Panc1 (cell line): Measurements from ENCODE around the gene TGFB1I1. TPM values are rescaled to one million over a fixed set of nuclear protein-coding genes. Genes with fewer than 3 reads are reported as not detected.

Source experiments
- ATAC-seq: fragments of 200-7000 bp; cut with Tn5 transposase; 2 replicates; pipeline ENCODE4 v1.9.1; 2020; ENCODE audit warnings: mild to moderate bottlenecking, moderate library complexity
- BruUV-seq: library from RNA; stranded (reverse); fragments of 400-500 nt; replicated peaks from 2 replicates; lab custom pipeline; 2021; lab: Mats Ljungman, UMichigan
- CTCF ChIA-PET: fragments of 300-600 bp; sonication (Branson Sonifier 250); formaldehyde crosslinking; loops from one replicate; lab custom pipeline; 2022; ENCODE audit warnings: antibody characterized with exemption; lab: Charles Lee
- POLR2A ChIA-PET: fragments of 300-600 bp; sonication (Branson Sonifier 250); formaldehyde crosslinking; loops from one replicate; lab custom pipeline; 2022; ENCODE audit warnings: antibody characterized with exemption; lab: Charles Lee
- DNase-seq: peaks from one replicate; pipeline ENCODE4 v3.0.0-alpha.2; 2010; ENCODE audit warnings: low read depth, low spot score
- H3K27ac ChIP-seq: 2 replicates; pipeline ENCODE4 v1.5.1; 2011; ENCODE audit warnings: mild to moderate bottlenecking, low read length, inconsistent platforms
- H3K27me3 ChIP-seq: fragments of 200-500 bp; sonication (Bioruptor generic); 2 replicates; pipeline ENCODE4 v1.6.0; 2014; ENCODE audit warnings: low read length, inconsistent platforms; ENCODE audit not compliant: control insufficient read depth, insufficient read depth
- H3K36me3 ChIP-seq: fragments of 200-500 bp; sonication (Bioruptor generic); 2 replicates; pipeline ENCODE4 v1.5.1; 2014; ENCODE audit warnings: inconsistent platforms, mild to moderate bottlenecking, low read length, moderate library complexity; ENCODE audit not compliant: control insufficient read depth, insufficient read depth
- H3K4me1 ChIP-seq: 2 replicates; pipeline ENCODE4 v1.5.1; 2011; ENCODE audit warnings: inconsistent platforms, mild to moderate bottlenecking, low read length, moderate library complexity; ENCODE audit not compliant: control insufficient read depth, insufficient read depth
- H3K4me3 ChIP-seq, 2 experiments: 2 replicates each; pipeline ENCODE4 v1.5.1; 2011 to 2012; ENCODE audit warnings: low read depth in 2 of 2, low read length in 2 of 2, mild to moderate bottlenecking in 2 of 2, inconsistent platforms in 1 of 2, moderate library complexity in 1 of 2
- H3K9me3 ChIP-seq: fragments of 200-500 bp; sonication (Bioruptor generic); 2 replicates; pipeline ENCODE4 v1.5.1; 2014; ENCODE audit warnings: low read depth, mild to moderate bottlenecking, inconsistent platforms, low read length, moderate library complexity; ENCODE audit not compliant: control insufficient read depth, insufficient read depth
- POLR2AphosphoS5 ChIP-seq: IDR thresholded peaks from 2 replicates; pipeline ENCODE4 v1.6.1; 2012; ENCODE audit warnings: mild to moderate bottlenecking, low read depth, low read length, moderate library complexity
- SIN3A ChIP-seq: IDR thresholded peaks from 2 replicates; pipeline ENCODE4 v1.6.1; 2012; ENCODE audit warnings: low read depth, mild to moderate bottlenecking, low read length, moderate library complexity, borderline replicate concordance; ENCODE audit not compliant: insufficient read depth
- TCF7L2 ChIP-seq: IDR thresholded peaks from 2 replicates; pipeline ENCODE4 v1.6.1; 2011; ENCODE audit warnings: mild to moderate bottlenecking, low read depth, low read length, inconsistent platforms
- in situ Hi-C: cut with HindIII; loops from 2 replicates; pipeline ENCODE4 v1.10.0; 2016; ENCODE audit warnings: low sequenced_read_pairs, low pct_unique_long_range_greater_than_20kb
- intact Hi-C: fragments of 100-400 bp; cut with micrococcal nuclease; formaldehyde crosslinking; loops from one replicate; pipeline ENCODE4 v1.10.0; 2022; ENCODE audit not compliant: unreplicated experiment
- total RNA-seq: library from RNA; stranded (reverse); gene quantifications from one replicate; pipeline ENCODE4 v1.2.1, GENCODE V29; 2021; ENCODE audit not compliant: unreplicated experiment
- TF ChIP-seq, protein P1 (sequence below): fragments of 450-650 bp; IDR thresholded peaks from 2 replicates; pipeline ENCODE4 v1.5.1; 2017; ENCODE audit warnings: mild to moderate bottlenecking
- TF ChIP-seq, protein P2 (sequence below), 2 experiments: IDR thresholded peaks; 2 replicates each; pipeline ENCODE4 v1.6.1; 2011 to 2012; ENCODE audit warnings: low read depth in 2 of 2, control low read depth in 1 of 2, low read length in 1 of 2, mild to moderate bottlenecking in 1 of 2, moderate library complexity in 1 of 2; ENCODE audit not compliant: insufficient read depth in 1 of 2

The TGFB1I1 gene
- total RNA-seq, 1 experiment from 2014 or later: 32.5 TPM

DNA sequence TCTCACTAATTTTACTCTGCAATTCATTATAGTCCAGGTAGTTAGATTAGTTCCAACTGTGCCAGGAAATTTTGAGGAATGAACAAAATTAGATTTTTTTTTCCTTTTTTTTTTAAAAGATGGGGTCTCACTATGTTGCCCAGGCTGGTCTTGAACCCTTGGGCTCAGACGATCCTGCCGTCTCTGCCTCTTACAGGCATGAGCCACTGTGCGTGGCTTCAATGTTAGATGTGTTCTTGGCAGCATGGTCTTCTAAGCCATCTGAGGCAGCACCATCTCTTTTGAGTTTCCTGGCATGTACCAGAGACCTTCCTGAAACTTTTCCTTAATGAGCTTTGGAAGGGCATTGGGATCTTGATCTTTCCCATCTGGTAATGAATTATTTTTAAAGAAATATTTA lies 53.2 kb downstream of the TGFB1I1 start:
- H3K27ac ChIP-seq: no peak overlapping the region
- no peak overlapping the region for H3K4me3 ChIP-seq
- peaks cover 5% of the 10 kb centered on the region; the same call in 1 of the 2 replicates for H3K27me3 ChIP-seq
- no TSS peak for BruUV-seq
- H3K9me3 ChIP-seq: no peaks in the 10 kb centered on the region
- POLR2A ChIA-PET: no interaction called here
- no peaks in the 10 kb centered on the region for H3K36me3 ChIP-seq
- 0 out of 2 replicates have a peak, but pooled peaks cover 4% of the 10 kb centered on the region for H3K4me1 ChIP-seq
- DNase-seq: no peak
- ATAC-seq: no peak
- no peak for TF ChIP-seq POLR2AphosphoS5
- TF ChIP-seq SIN3A: no peak
- TF ChIP-seq TCF7L2: no peak
- TF ChIP-seq, protein P1, sequence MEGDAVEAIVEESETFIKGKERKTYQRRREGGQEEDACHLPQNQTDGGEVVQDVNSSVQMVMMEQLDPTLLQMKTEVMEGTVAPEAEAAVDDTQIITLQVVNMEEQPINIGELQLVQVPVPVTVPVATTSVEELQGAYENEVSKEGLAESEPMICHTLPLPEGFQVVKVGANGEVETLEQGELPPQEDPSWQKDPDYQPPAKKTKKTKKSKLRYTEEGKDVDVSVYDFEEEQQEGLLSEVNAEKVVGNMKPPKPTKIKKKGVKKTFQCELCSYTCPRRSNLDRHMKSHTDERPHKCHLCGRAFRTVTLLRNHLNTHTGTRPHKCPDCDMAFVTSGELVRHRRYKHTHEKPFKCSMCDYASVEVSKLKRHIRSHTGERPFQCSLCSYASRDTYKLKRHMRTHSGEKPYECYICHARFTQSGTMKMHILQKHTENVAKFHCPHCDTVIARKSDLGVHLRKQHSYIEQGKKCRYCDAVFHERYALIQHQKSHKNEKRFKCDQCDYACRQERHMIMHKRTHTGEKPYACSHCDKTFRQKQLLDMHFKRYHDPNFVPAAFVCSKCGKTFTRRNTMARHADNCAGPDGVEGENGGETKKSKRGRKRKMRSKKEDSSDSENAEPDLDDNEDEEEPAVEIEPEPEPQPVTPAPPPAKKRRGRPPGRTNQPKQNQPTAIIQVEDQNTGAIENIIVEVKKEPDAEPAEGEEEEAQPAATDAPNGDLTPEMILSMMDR: no peak
- TF ChIP-seq, protein P2, sequence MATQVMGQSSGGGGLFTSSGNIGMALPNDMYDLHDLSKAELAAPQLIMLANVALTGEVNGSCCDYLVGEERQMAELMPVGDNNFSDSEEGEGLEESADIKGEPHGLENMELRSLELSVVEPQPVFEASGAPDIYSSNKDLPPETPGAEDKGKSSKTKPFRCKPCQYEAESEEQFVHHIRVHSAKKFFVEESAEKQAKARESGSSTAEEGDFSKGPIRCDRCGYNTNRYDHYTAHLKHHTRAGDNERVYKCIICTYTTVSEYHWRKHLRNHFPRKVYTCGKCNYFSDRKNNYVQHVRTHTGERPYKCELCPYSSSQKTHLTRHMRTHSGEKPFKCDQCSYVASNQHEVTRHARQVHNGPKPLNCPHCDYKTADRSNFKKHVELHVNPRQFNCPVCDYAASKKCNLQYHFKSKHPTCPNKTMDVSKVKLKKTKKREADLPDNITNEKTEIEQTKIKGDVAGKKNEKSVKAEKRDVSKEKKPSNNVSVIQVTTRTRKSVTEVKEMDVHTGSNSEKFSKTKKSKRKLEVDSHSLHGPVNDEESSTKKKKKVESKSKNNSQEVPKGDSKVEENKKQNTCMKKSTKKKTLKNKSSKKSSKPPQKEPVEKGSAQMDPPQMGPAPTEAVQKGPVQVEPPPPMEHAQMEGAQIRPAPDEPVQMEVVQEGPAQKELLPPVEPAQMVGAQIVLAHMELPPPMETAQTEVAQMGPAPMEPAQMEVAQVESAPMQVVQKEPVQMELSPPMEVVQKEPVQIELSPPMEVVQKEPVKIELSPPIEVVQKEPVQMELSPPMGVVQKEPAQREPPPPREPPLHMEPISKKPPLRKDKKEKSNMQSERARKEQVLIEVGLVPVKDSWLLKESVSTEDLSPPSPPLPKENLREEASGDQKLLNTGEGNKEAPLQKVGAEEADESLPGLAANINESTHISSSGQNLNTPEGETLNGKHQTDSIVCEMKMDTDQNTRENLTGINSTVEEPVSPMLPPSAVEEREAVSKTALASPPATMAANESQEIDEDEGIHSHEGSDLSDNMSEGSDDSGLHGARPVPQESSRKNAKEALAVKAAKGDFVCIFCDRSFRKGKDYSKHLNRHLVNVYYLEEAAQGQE (IDR thresholded peaks at IDR 0.05; ENCODE audit: insufficient read depth in 1 of 2, low read depth in 2 of 2, low read length in 1 of 2): no peak
- intact Hi-C loops: loop anchor here (5.0 kb wide), 1 partner anchor 48 kb away; no protein-coding TSS in a partner anchor
- CTCF ChIA-PET: no interaction called here
- in situ Hi-C loops: no loop called here

Other genes starting within 250 kb of the TGFB1I1 start
- gene ITGAM, start 212.2 kb upstream of the TGFB1I1 start, total RNA-seq: 1.3 TPM
- 0.49 TPM for gene ITGAX, start 117.0 kb upstream of the TGFB1I1 start, total RNA-seq
- not detected for gene ITGAD, start 78.8 kb upstream of the TGFB1I1 start, total RNA-seq
- gene COX6A2, start 43.8 kb upstream of the TGFB1I1 start, total RNA-seq: not detected
- gene ZNF843, start 29.4 kb upstream of the TGFB1I1 start, total RNA-seq: 0.41 TPM
- 19.8 TPM for gene ARMC5, start 12.7 kb upstream of the TGFB1I1 start, total RNA-seq
- 0.15 TPM for gene SLC5A2, start 11.0 kb downstream of the TGFB1I1 start, total RNA-seq
- gene RUSF1, start 36.2 kb downstream of the TGFB1I1 start, total RNA-seq: 47.4 TPM
- not detected for gene AHSP, start 55.7 kb downstream of the TGFB1I1 start, total RNA-seq